Keratinocyte (primary cell): ENCODE data around the gene DHRS4. TPM values are rescaled to one million over a fixed set of nuclear protein-coding genes. Genes with fewer than 3 reads are reported as not detected.

Source experiments
- DNase-seq: peaks from one replicate; pipeline ENCODE4 v3.0.0-alpha.2; 2011; ENCODE audit warnings: low read depth, missing footprints, low spot score
- FAIRE-seq: peaks from 2 replicates; lab custom pipeline; 2011; peaks lifted over from hg19 to GRCh38; lab: Jason Lieb, UNC
- H2AFZ ChIP-seq: 2 replicates; pipeline ENCODE4 v1.6.0; 2012; ENCODE audit warnings: low read length, control low read depth, inconsistent platforms; ENCODE audit not compliant: control insufficient read depth
- H3K27ac ChIP-seq: 2 replicates; pipeline ENCODE4 v1.5.1; 2011; ENCODE audit warnings: low read length; ENCODE audit not compliant: control insufficient read depth, insufficient read depth
- H3K27me3 ChIP-seq: 3 replicates; pipeline ENCODE4 v1.6.0; 2011; ENCODE audit warnings: low read length; ENCODE audit not compliant: control insufficient read depth, insufficient read depth; ENCODE audit errors: extremely low read depth
- H3K36me3 ChIP-seq, 2 experiments: 2 replicates in 1 of 2; 3 replicates in 1 of 2; pipeline ENCODE4 v1.5.1; 2011; ENCODE audit warnings: low read length in 2 of 2, mild to moderate bottlenecking in 1 of 2; ENCODE audit not compliant: control insufficient read depth in 2 of 2, insufficient read depth in 2 of 2; ENCODE audit errors: extremely low read depth in 1 of 2
- H3K4me1 ChIP-seq: 3 replicates; pipeline ENCODE4 v1.5.1; 2011; ENCODE audit warnings: low read length; ENCODE audit not compliant: control insufficient read depth, insufficient read depth; ENCODE audit errors: extremely low read depth
- H3K4me2 ChIP-seq: 3 replicates; pipeline ENCODE4 v1.6.0; 2011; ENCODE audit warnings: low read depth, low read length; ENCODE audit not compliant: control insufficient read depth, insufficient read depth; ENCODE audit errors: extremely low read depth
- H3K4me3 ChIP-seq, 3 experiments: fragments of 200-600 bp in 1 of 3; sonication (generic) in 1 of 3; 2 replicates in 2 of 3; 3 replicates in 1 of 3; pipeline ENCODE4 v1.5.1; 2011 to 2016; ENCODE audit warnings: low read length in 3 of 3, mild to moderate bottlenecking in 3 of 3, control low read depth in 2 of 3, inconsistent platforms in 1 of 3, low read depth in 1 of 3, mixed read lengths in 1 of 3, mixed run types in 1 of 3, moderate library complexity in 1 of 3; ENCODE audit not compliant: control insufficient read depth in 2 of 3, insufficient read depth in 2 of 3; ENCODE audit errors: extremely low read depth in 1 of 3
- H3K79me2 ChIP-seq: 2 replicates; pipeline ENCODE4 v1.6.0; 2012; ENCODE audit warnings: low read length; ENCODE audit not compliant: control insufficient read depth, insufficient read depth
- H3K9ac ChIP-seq: 3 replicates; pipeline ENCODE4 v1.6.0; 2011; ENCODE audit warnings: low read length; ENCODE audit not compliant: control insufficient read depth, insufficient read depth; ENCODE audit errors: extremely low read depth
- H3K9me1 ChIP-seq: 3 replicates; pipeline ENCODE4 v1.6.0; 2011; ENCODE audit warnings: low read length; ENCODE audit not compliant: control insufficient read depth, insufficient read depth; ENCODE audit errors: extremely low read depth
- H3K9me3 ChIP-seq: 2 replicates; pipeline ENCODE4 v1.5.1; 2012; ENCODE audit warnings: low read depth, low read length; ENCODE audit not compliant: control insufficient read depth
- H4K20me1 ChIP-seq: 3 replicates; pipeline ENCODE4 v1.6.0; 2011; ENCODE audit warnings: low read length; ENCODE audit not compliant: control insufficient read depth, insufficient read depth; ENCODE audit errors: extremely low read depth
- EZH2 ChIP-seq: IDR thresholded peaks from one replicate; pipeline ENCODE4 v1.6.1; 2012; ENCODE audit warnings: inconsistent platforms, mild to moderate bottlenecking, low read length, moderate library complexity
- dilution Hi-C: fragments of 300-500 bp; cut with MboI; formaldehyde crosslinking; loops from one replicate; pipeline ENCODE4 v1.7.0; 2020; ENCODE audit warnings: low sequenced_read_pairs; ENCODE audit not compliant: extremely low pct_ligation_motif_present
- polyA plus RNA-seq, 5 experiments: library from polyadenylated mRNA; depleted of rRNA in 3 of 5; stranded (reverse) in 3 of 5; stranded (forward) in 1 of 5; unstranded in 1 of 5; fragments of >200 nt; gene quantifications; 1 replicate in 1 of 5; 2 replicates in 3 of 5; 3 replicates in 1 of 5; pipeline versions ENCODE4 v1.2.1 to v1.2.3, GENCODE V29; 2011 to 2012; ENCODE audit warnings: missing spikeins in 2 of 5, low read depth in 1 of 5, low replicate concordance in 1 of 5
- TF ChIP-seq, protein P1 (sequence below), 3 experiments: IDR thresholded peaks in 1 of 3; conservative IDR thresholded peaks in 1 of 3; optimal IDR thresholded peaks in 1 of 3; 2 replicates in 2 of 3; 3 replicates in 1 of 3; pipeline versions ENCODE3 to v1.5.1; 2011; ENCODE audit warnings: low read length in 3 of 3, mild to moderate bottlenecking in 3 of 3, moderate library complexity in 2 of 3, control low read depth in 1 of 3, inconsistent platforms in 1 of 3; ENCODE audit not compliant: insufficient read depth in 2 of 3; ENCODE audit errors: extremely low read depth in 1 of 3

Gene DHRS4
- polyA plus RNA-seq, 1 donor (not counting 4 experiments of a cell fraction or from before 2014, with no cell fraction given): 22.8 TPM

DNA sequence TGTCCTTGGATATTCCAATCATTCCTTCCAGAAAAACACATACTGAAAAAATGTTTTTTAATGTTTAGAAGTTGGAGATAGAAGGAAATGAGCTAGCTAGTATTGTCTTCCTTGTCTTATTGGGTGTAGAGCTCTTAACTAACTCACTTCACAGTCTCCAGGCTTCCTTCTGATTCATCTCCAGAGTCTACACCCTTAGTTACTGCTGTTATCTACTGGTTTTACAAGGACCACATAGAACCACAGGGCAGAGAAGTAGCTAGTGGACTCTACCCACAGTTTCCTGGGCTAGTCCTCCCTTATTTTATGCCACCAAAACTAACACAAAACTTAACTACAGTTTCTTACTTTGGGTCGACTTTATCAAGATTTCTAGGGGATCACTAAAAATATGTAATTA, 31.0 kb upstream of the DHRS4 start:
- H4K20me1 ChIP-seq: no peaks in the 10 kb centered on the region
- DNase-seq (no peak), FAIRE-seq (no peak)
- no peaks in the 10 kb centered on the region for H3K79me2 ChIP-seq
- no peak overlapping the region for H3K4me3 ChIP-seq
- dilution Hi-C loops: no loop called here
- H3K9me1 ChIP-seq: no peaks in the 10 kb centered on the region
- H2AFZ ChIP-seq: no peak overlapping the region
- no peaks in the 10 kb centered on the region for H3K9me3 ChIP-seq
- no peaks in the 10 kb centered on the region for H3K4me1 ChIP-seq
- TF ChIP-seq, protein P1, sequence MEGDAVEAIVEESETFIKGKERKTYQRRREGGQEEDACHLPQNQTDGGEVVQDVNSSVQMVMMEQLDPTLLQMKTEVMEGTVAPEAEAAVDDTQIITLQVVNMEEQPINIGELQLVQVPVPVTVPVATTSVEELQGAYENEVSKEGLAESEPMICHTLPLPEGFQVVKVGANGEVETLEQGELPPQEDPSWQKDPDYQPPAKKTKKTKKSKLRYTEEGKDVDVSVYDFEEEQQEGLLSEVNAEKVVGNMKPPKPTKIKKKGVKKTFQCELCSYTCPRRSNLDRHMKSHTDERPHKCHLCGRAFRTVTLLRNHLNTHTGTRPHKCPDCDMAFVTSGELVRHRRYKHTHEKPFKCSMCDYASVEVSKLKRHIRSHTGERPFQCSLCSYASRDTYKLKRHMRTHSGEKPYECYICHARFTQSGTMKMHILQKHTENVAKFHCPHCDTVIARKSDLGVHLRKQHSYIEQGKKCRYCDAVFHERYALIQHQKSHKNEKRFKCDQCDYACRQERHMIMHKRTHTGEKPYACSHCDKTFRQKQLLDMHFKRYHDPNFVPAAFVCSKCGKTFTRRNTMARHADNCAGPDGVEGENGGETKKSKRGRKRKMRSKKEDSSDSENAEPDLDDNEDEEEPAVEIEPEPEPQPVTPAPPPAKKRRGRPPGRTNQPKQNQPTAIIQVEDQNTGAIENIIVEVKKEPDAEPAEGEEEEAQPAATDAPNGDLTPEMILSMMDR (optimal IDR thresholded peaks at IDR 0.05 in 1 of 3, IDR thresholded peaks at IDR 0.05 in 1 of 3, conservative IDR thresholded peaks at IDR 0.05 in 1 of 3; ENCODE audit: extremely low read depth in 1 of 3, insufficient read depth in 2 of 3, low read length in 3 of 3): no peak
- no peak for TF ChIP-seq EZH2
- H3K27ac ChIP-seq: no peak overlapping the region
- no peak overlapping the region for H3K4me2 ChIP-seq
- H3K36me3 ChIP-seq: no peaks in the 10 kb centered on the region
- no peak overlapping the region for H3K9ac ChIP-seq
- H3K27me3 ChIP-seq: no peaks in the 10 kb centered on the region

DNA sequence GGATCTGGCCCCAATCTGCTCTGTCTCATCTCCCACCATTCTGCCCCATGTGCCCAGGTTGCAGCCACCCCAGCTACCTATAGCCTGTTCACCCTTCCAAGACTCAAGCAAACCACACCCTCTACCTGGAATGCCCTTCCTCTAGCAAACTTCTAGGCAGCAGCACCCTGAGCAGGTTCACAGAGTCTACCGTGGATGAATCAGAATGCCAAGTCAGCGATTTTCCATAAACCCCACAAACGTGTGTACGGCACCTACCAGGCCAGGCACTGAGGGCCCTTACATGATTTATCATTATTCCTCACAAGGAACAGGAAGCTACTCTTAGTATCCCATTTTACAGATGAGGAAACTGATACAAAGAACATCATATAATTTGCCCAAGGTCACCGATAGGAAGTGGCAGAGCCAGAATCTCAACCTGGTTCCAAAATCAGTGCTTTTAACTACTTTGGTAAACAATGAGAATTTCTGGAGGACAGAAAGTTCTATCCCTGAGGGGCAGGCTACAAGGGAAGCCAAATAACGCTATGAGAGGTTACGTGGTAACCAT, 28.0 kb upstream of the DHRS4 start:
- TF ChIP-seq, protein P1 (optimal IDR thresholded peaks at IDR 0.05 in 1 of 3, IDR thresholded peaks at IDR 0.05 in 1 of 3, conservative IDR thresholded peaks at IDR 0.05 in 1 of 3; ENCODE audit: extremely low read depth in 1 of 3, insufficient read depth in 2 of 3, low read length in 3 of 3): no peak
- no peak for TF ChIP-seq EZH2
- FAIRE-seq: no peak
- no peaks in the 10 kb centered on the region for H4K20me1 ChIP-seq
- no peak overlapping the region for H3K27ac ChIP-seq
- DNase-seq: no peak
- H3K9me1 ChIP-seq: no peaks in the 10 kb centered on the region
- H3K4me2 ChIP-seq: no peak overlapping the region
- no peak overlapping the region for H3K4me3 ChIP-seq
- no peaks in the 10 kb centered on the region for H3K4me1 ChIP-seq
- no peaks in the 10 kb centered on the region for H3K36me3 ChIP-seq
- no peak overlapping the region for H2AFZ ChIP-seq
- no peak overlapping the region for H3K9ac ChIP-seq
- dilution Hi-C loops: no loop called here
- H3K27me3 ChIP-seq: no peaks in the 10 kb centered on the region
- H3K9me3 ChIP-seq: no peaks in the 10 kb centered on the region
- H3K79me2 ChIP-seq: no peaks in the 10 kb centered on the region
